GM12878 (cell line): ENCODE data around the gene HOTAIR.

Experiments used
- CBX3 ChIP-seq: fragments of 200-600 bp; sonication (generic); IDR thresholded peaks from 2 replicates; pipeline ENCODE4 v1.6.1; 2016; ENCODE audit warnings: low read depth, borderline replicate concordance
- CHD2 ChIP-seq: IDR thresholded peaks from 2 replicates; pipeline ENCODE4 v1.6.1; 2011; ENCODE audit warnings: low read depth, low read length, improper control_type of control experiment, borderline replicate concordance
- ESRRA ChIP-seq: IDR thresholded peaks from 2 replicates; pipeline ENCODE4 v1.6.1; 2012; ENCODE audit warnings: mild to moderate bottlenecking, low read length, improper control_type of control experiment
- TCF12 ChIP-seq: IDR thresholded peaks from 2 replicates; pipeline ENCODE4 v1.6.1; 2011; ENCODE audit warnings: low read depth, mild to moderate bottlenecking, low read length
- TF ChIP-seq, protein P1 (sequence below), 3 experiments: IDR thresholded peaks in 2 of 3; conservative IDR thresholded peaks in 1 of 3; 2 replicates each; pipeline ENCODE4 v1.5.1; 2011; ENCODE audit warnings: low read depth in 3 of 3, low read length in 3 of 3, mild to moderate bottlenecking in 3 of 3, control low read depth in 2 of 3, moderate library complexity in 2 of 3, inconsistent platforms in 1 of 3, mixed read lengths in 1 of 3; ENCODE audit not compliant: control insufficient read depth in 2 of 3, insufficient read depth in 1 of 3; ENCODE audit errors: extremely low read depth in 1 of 3
- TF ChIP-seq, protein P2 (sequence below): fragments of 150-350 bp; IDR thresholded peaks from 2 replicates; pipeline ENCODE4 v1.6.1; 2016; ENCODE audit warnings: low read depth, low read length

DNA sequence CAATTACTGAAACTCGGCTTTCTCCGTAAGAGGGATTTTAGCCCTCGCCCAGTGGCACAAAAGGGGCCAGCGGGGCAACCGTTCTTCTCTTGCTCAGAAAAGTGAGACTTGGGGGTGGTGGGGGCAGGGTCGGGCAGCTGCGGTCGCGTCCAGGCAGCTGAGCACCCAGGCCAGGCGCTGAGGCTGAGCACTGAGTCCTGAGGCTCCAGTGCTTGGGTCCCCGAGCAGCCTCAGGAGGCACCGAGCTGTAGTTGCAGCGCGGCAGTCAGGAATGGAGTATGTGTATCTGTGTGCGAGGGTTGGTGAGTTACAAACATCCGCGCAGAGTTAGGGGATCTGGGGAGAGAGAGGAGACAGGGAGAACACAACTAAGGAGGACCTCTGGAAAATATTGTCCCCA, 49.4 kb upstream of the HOTAIR start:
- TF ChIP-seq, protein P1, sequence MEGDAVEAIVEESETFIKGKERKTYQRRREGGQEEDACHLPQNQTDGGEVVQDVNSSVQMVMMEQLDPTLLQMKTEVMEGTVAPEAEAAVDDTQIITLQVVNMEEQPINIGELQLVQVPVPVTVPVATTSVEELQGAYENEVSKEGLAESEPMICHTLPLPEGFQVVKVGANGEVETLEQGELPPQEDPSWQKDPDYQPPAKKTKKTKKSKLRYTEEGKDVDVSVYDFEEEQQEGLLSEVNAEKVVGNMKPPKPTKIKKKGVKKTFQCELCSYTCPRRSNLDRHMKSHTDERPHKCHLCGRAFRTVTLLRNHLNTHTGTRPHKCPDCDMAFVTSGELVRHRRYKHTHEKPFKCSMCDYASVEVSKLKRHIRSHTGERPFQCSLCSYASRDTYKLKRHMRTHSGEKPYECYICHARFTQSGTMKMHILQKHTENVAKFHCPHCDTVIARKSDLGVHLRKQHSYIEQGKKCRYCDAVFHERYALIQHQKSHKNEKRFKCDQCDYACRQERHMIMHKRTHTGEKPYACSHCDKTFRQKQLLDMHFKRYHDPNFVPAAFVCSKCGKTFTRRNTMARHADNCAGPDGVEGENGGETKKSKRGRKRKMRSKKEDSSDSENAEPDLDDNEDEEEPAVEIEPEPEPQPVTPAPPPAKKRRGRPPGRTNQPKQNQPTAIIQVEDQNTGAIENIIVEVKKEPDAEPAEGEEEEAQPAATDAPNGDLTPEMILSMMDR (IDR thresholded peaks at IDR 0.05 in 2 of 3, conservative IDR thresholded peaks at IDR 0.05 in 1 of 3; ENCODE audit: control insufficient read depth in 2 of 3, extremely low read depth in 1 of 3, insufficient read depth in 1 of 3, low read depth in 3 of 3, low read length in 3 of 3) = no peak
- TF ChIP-seq ESRRA (no peak), CBX3 (no peak), TCF12 (no peak), CHD2 (no peak)
- TF ChIP-seq, protein P2, sequence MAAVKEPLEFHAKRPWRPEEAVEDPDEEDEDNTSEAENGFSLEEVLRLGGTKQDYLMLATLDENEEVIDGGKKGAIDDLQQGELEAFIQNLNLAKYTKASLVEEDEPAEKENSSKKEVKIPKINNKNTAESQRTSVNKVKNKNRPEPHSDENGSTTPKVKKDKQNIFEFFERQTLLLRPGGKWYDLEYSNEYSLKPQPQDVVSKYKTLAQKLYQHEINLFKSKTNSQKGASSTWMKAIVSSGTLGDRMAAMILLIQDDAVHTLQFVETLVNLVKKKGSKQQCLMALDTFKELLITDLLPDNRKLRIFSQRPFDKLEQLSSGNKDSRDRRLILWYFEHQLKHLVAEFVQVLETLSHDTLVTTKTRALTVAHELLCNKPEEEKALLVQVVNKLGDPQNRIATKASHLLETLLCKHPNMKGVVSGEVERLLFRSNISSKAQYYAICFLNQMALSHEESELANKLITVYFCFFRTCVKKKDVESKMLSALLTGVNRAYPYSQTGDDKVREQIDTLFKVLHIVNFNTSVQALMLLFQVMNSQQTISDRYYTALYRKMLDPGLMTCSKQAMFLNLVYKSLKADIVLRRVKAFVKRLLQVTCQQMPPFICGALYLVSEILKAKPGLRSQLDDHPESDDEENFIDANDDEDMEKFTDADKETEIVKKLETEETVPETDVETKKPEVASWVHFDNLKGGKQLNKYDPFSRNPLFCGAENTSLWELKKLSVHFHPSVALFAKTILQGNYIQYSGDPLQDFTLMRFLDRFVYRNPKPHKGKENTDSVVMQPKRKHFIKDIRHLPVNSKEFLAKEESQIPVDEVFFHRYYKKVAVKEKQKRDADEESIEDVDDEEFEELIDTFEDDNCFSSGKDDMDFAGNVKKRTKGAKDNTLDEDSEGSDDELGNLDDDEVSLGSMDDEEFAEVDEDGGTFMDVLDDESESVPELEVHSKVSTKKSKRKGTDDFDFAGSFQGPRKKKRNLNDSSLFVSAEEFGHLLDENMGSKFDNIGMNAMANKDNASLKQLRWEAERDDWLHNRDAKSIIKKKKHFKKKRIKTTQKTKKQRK = no peak
